HG02973 (cell line): ENCODE results near the gene MYO1F.
"Not testable (repeated sequence)": the region's sequence is repeated elsewhere in the genome, so short reads cannot be mapped to it uniquely, and the experiment has no call there.

ENCODE experiments used
- ATAC-seq: cut with Tn5 transposase; IDR thresholded peaks from one replicate; pipeline ENCODE4 v1.9.1; 2021; ENCODE audit warnings: moderate library complexity; ENCODE audit not compliant: unreplicated experiment

The MYO1F gene

GRCh38 chr19:8577247-8577646 is at the start of gene MYO1F:
Gene MYO1F (minus strand): TSS chr19:8577442. CDS start chr19:8577309, 133 bp downstream.
- no peak for ATAC-seq

GRCh38 chr19:8626842-8627241 is 49.6 kb upstream of the MYO1F start:
- ATAC-seq: no peak

- not testable (repeated sequence) for ATAC-seq
Observed at GRCh38 chr19:8622886-8623285, 45.6 kb upstream of the MYO1F start.

- no peak for ATAC-seq
Observed at GRCh38 chr19:8618751-8619150, 41.5 kb upstream of the MYO1F start.

- no peak for ATAC-seq
Observed at GRCh38 chr19:8617984-8618383, 40.7 kb upstream of the MYO1F start.

GRCh38 chr19:8617325-8617724 is 40.1 kb upstream of the MYO1F start:
- ATAC-seq: not testable (repeated sequence)

- ATAC-seq: no peak
Observed at GRCh38 chr19:8616861-8617260, 39.6 kb upstream of the MYO1F start.

GRCh38 chr19:8615813-8616596 is 38.8 kb upstream of the MYO1F start:
- ATAC-seq: no peak

GRCh38 chr19:8615024-8615423 is 37.8 kb upstream of the MYO1F start:
- no peak for ATAC-seq

- no peak for ATAC-seq
Observed at GRCh38 chr19:8614455-8614854, 37.2 kb upstream of the MYO1F start.

GRCh38 chr19:8612807-8613171 is 35.5 kb upstream of the MYO1F start:
- ATAC-seq: no peak

GRCh38 chr19:8611877-8612806 is 34.9 kb upstream of the MYO1F start:
- ATAC-seq: no peak

- ATAC-seq: no peak
Observed at GRCh38 chr19:8611391-8611876, 34.2 kb upstream of the MYO1F start.

GRCh38 chr19:8610936-8611300 is 33.7 kb upstream of the MYO1F start:
- no peak for ATAC-seq

- no peak for ATAC-seq
Observed at GRCh38 chr19:8610041-8610935, 33.0 kb upstream of the MYO1F start, which contains the start of gene ADAMTS10. Gene ADAMTS10 (minus strand): TSS chr19:8610715. CDS start chr19:8605710, 5,005 bp downstream.

GRCh38 chr19:8609279-8610040 is 32.2 kb upstream of the MYO1F start:
- ATAC-seq: no peak

- no peak for ATAC-seq
Observed at GRCh38 chr19:8608941-8609278, 31.7 kb upstream of the MYO1F start.

GRCh38 chr19:8607386-8607785 is 30.1 kb upstream of the MYO1F start:
- ATAC-seq: no peak

GRCh38 chr19:8605514-8605913 is 28.3 kb upstream of the MYO1F start:
- no peak for ATAC-seq

- ATAC-seq: no peak
Observed at GRCh38 chr19:8601796-8602195, 24.6 kb upstream of the MYO1F start.
